Measurements from ENCODE around the gene OGFRL1. TPM values are rescaled to one million over a fixed set of nuclear protein-coding genes. Genes with fewer than 3 reads are reported as not detected.

OGFRL1 gene
- total RNA-seq, 4 donors from 2014 or later, result 49.3 to 72.2 (median 60.8) TPM

- no peak for TF ChIP-seq CTCF (IDR thresholded peaks at IDR 0.05; ENCODE audit: low read depth)
These were observed 19.7 kb upstream of the OGFRL1 start for GRCh38 chr6:71268735-71269437.

- no peak for TF ChIP-seq CTCF (IDR thresholded peaks at IDR 0.05; ENCODE audit: low read depth)
These were observed 10.5 kb upstream of the OGFRL1 start for GRCh38 chr6:71277926-71278600.

GRCh38 chr6:71279321-71279720, 9.3 kb upstream of the OGFRL1 start:
- no peak for TF ChIP-seq CTCF (IDR thresholded peaks at IDR 0.05; ENCODE audit: low read depth)

- TF ChIP-seq CTCF (IDR thresholded peaks at IDR 0.05; ENCODE audit: low read depth), result no peak
These were observed 8.9 kb upstream of the OGFRL1 start for GRCh38 chr6:71279740-71280139.

GRCh38 chr6:71280701-71281100, 7.9 kb upstream of the OGFRL1 start:
- TF ChIP-seq CTCF (IDR thresholded peaks at IDR 0.05; ENCODE audit: low read depth), result no peak

GRCh38 chr6:71284785-71285184, 3.8 kb upstream of the OGFRL1 start:
- TF ChIP-seq CTCF (IDR thresholded peaks at IDR 0.05; ENCODE audit: low read depth), result no peak

GRCh38 chr6:71287038-71287437, 1.6 kb upstream of the OGFRL1 start:
- TF ChIP-seq CTCF (IDR thresholded peaks at IDR 0.05; ENCODE audit: low read depth), result no peak
